Ishikawa (cell line): Measurements from ENCODE around the gene YDJC.

ENCODE experiments used
- CEBPB ChIP-seq: IDR thresholded peaks from 2 replicates; pipeline ENCODE4 v1.6.1; 2012
- EP300 ChIP-seq: IDR thresholded peaks from 2 replicates; pipeline ENCODE4 v1.6.1; 2012; ENCODE audit warnings: borderline replicate concordance
- FOXM1 ChIP-seq: IDR thresholded peaks from 2 replicates; pipeline ENCODE4 v1.6.1; 2012; ENCODE audit warnings: low read depth, borderline replicate concordance
- RAD21 ChIP-seq: IDR thresholded peaks from 2 replicates; pipeline ENCODE4 v1.6.1; 2012; ENCODE audit warnings: low read depth
- TAF1 ChIP-seq: IDR thresholded peaks from 2 replicates; pipeline ENCODE4 v1.6.1; 2012; ENCODE audit warnings: low read depth, mild to moderate bottlenecking
- TCF12 ChIP-seq: IDR thresholded peaks from 2 replicates; pipeline ENCODE4 v1.6.1; 2012; ENCODE audit warnings: low read depth
- TEAD4 ChIP-seq: IDR thresholded peaks from 2 replicates; pipeline ENCODE4 v1.6.1; 2012
- YY1 ChIP-seq: IDR thresholded peaks from 2 replicates; pipeline ENCODE4 v1.6.1; 2012; ENCODE audit warnings: low read depth
- TF ChIP-seq, protein P1 (sequence below): IDR thresholded peaks from 2 replicates; pipeline ENCODE4 v1.6.1; 2012; ENCODE audit warnings: low read depth, mild to moderate bottlenecking
- TF ChIP-seq, protein P2 (sequence below): IDR thresholded peaks from 2 replicates; pipeline ENCODE4 v1.6.1; 2012
- TF ChIP-seq, protein P3 (sequence below): IDR thresholded peaks from 2 replicates; pipeline ENCODE4 v1.6.1; 2012

DNA sequence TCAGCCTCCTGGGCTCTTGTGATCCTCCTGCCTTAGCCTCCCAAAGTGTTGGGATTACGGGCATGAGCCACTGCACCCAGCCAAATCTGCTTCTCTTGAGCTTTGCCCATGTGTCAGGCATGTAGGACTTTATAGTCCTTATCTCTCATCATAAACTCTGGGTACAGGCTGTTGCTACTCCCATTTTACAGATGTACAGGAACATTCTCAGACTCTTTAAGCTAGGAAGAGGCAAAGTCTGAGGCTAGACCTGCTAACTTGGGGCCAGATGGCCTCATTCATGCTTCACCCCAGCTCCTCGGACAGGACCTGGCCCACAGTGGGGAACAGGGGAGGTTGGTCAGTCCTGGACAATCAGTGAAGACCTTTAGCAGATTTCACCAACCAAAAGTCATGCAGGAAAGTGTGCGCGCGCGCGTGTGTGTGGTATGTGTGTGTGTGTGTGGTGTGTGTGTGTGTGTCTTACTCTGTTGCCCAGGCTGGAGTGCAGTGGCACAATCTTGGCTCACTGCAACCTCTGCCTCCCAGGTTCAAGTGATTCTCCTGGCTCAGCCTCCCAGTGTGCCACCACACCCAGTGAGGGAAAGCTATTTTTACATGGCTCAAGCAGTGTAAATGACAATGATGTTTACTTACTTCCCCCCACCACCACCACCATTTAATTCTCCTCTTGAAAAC lies 23.8 kb downstream of the YDJC start:
- TF ChIP-seq TAF1 = no peak
- TF ChIP-seq, protein P1, sequence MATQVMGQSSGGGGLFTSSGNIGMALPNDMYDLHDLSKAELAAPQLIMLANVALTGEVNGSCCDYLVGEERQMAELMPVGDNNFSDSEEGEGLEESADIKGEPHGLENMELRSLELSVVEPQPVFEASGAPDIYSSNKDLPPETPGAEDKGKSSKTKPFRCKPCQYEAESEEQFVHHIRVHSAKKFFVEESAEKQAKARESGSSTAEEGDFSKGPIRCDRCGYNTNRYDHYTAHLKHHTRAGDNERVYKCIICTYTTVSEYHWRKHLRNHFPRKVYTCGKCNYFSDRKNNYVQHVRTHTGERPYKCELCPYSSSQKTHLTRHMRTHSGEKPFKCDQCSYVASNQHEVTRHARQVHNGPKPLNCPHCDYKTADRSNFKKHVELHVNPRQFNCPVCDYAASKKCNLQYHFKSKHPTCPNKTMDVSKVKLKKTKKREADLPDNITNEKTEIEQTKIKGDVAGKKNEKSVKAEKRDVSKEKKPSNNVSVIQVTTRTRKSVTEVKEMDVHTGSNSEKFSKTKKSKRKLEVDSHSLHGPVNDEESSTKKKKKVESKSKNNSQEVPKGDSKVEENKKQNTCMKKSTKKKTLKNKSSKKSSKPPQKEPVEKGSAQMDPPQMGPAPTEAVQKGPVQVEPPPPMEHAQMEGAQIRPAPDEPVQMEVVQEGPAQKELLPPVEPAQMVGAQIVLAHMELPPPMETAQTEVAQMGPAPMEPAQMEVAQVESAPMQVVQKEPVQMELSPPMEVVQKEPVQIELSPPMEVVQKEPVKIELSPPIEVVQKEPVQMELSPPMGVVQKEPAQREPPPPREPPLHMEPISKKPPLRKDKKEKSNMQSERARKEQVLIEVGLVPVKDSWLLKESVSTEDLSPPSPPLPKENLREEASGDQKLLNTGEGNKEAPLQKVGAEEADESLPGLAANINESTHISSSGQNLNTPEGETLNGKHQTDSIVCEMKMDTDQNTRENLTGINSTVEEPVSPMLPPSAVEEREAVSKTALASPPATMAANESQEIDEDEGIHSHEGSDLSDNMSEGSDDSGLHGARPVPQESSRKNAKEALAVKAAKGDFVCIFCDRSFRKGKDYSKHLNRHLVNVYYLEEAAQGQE = no peak
- TF ChIP-seq CEBPB = no peak
- TF ChIP-seq, protein P2, sequence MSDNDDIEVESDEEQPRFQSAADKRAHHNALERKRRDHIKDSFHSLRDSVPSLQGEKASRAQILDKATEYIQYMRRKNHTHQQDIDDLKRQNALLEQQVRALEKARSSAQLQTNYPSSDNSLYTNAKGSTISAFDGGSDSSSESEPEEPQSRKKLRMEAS = no peak
- no peak for TF ChIP-seq EP300
- no peak for TF ChIP-seq RAD21
- TF ChIP-seq TEAD4 = no peak
- TF ChIP-seq TCF12 = no peak
- TF ChIP-seq YY1 = no peak
- TF ChIP-seq, protein P3, sequence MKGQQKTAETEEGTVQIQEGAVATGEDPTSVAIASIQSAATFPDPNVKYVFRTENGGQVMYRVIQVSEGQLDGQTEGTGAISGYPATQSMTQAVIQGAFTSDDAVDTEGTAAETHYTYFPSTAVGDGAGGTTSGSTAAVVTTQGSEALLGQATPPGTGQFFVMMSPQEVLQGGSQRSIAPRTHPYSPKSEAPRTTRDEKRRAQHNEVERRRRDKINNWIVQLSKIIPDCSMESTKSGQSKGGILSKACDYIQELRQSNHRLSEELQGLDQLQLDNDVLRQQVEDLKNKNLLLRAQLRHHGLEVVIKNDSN = no peak
- no peak for TF ChIP-seq FOXM1
